OCI-LY3 (cell line): ENCODE measurements around the gene TVP23B.
"Not testable (repeated sequence)": the region's sequence is repeated elsewhere in the genome, so short reads cannot be mapped to it uniquely, and the experiment has no call there.

Experiments
- H2AFZ ChIP-seq: fragments of 200-600, 300-600 bp; shearing (Covaris generic); 2 replicates; pipeline ENCODE4 v1.6.0; 2014; ENCODE audit warnings: antibody characterized with exemption, low read depth, low read length
- H3K27ac ChIP-seq: fragments of 200-600, 300-600 bp; sonication (generic); 2 replicates; pipeline ENCODE4 v1.5.1; 2014; ENCODE audit warnings: mild to moderate bottlenecking, low read length, moderate library complexity, mixed read lengths
- H3K27me3 ChIP-seq: fragments of 200-600, 300-600 bp; sonication (generic); 2 replicates; pipeline ENCODE4 v1.6.1; 2014; ENCODE audit warnings: low read depth, low read length, mixed read lengths
- H3K36me3 ChIP-seq: fragments of 200-600, 300-600 bp; sonication (generic); replicated peaks from 2 replicates; pipeline ENCODE3; 2014; ENCODE audit warnings: low read depth, low read length, mixed read lengths
- H3K4me1 ChIP-seq: fragments of 300-600, 200-600 bp; sonication (generic); 2 replicates; pipeline ENCODE4 v1.6.1; 2014; ENCODE audit warnings: low read length, mixed read lengths
- H3K4me2 ChIP-seq: fragments of 200-600, 300-600 bp; sonication (generic); 2 replicates; pipeline ENCODE4 v1.6.1; 2014; ENCODE audit warnings: low read length, mixed read lengths
- H3K4me3 ChIP-seq: fragments of 300-600, 200-600 bp; sonication (generic); 2 replicates; pipeline ENCODE4 v1.5.1; 2014; ENCODE audit warnings: antibody characterized with exemption, mild to moderate bottlenecking, low read length, moderate library complexity
- H3K79me2 ChIP-seq: fragments of 300-600, 200-600 bp; shearing (Covaris generic); 2 replicates; pipeline ENCODE4 v1.6.1; 2014; ENCODE audit warnings: mild to moderate bottlenecking, low read length, mixed read lengths
- H3K9ac ChIP-seq: fragments of 300-600, 200-600 bp; shearing (Covaris generic); 2 replicates; pipeline ENCODE4 v1.6.0; 2014; ENCODE audit warnings: mild to moderate bottlenecking, low read length, moderate library complexity
- H3K9me3 ChIP-seq: fragments of 200-600, 300-600 bp; shearing (Covaris generic); 2 replicates; pipeline ENCODE4 v1.6.1; 2014; ENCODE audit warnings: low read length, mixed read lengths; ENCODE audit not compliant: insufficient read depth
- H4K20me1 ChIP-seq: fragments of 200-600, 300-600 bp; sonication (generic); 2 replicates; pipeline ENCODE4 v1.6.1; 2016; ENCODE audit warnings: low read length, mixed read lengths; ENCODE audit not compliant: insufficient read depth

TVP23B gene

GRCh38 chr17:18750242-18750641, 30.7 kb upstream of the TVP23B start:
- H3K4me1 ChIP-seq, H3K9ac ChIP-seq, H3K9me3 ChIP-seq, H3K27me3 ChIP-seq, H3K27ac ChIP-seq, H3K79me2 ChIP-seq, H3K36me3 ChIP-seq, H4K20me1 ChIP-seq, H3K4me3 ChIP-seq, H2AFZ ChIP-seq: not testable (repeated sequence)
- 0 out of 2 replicates have a peak overlapping the region, but pooled peaks have one; percentile 22 for H3K4me2 ChIP-seq

- not testable (repeated sequence) for H3K27me3 ChIP-seq, H3K36me3 ChIP-seq, H2AFZ ChIP-seq, H3K27ac ChIP-seq, H3K4me3 ChIP-seq, H3K9ac ChIP-seq, H3K79me2 ChIP-seq, H3K4me1 ChIP-seq, H3K9me3 ChIP-seq, H4K20me1 ChIP-seq, H3K4me2 ChIP-seq
These were observed 27.1 kb upstream of the TVP23B start for GRCh38 chr17:18753829-18754409.

- H3K4me1 ChIP-seq, H3K9me3 ChIP-seq, H2AFZ ChIP-seq, H3K79me2 ChIP-seq, H3K4me2 ChIP-seq, H3K9ac ChIP-seq, H3K27ac ChIP-seq, H3K4me3 ChIP-seq, H3K36me3 ChIP-seq, H3K27me3 ChIP-seq, H4K20me1 ChIP-seq: not testable (repeated sequence)
These were observed 25.0 kb upstream of the TVP23B start for GRCh38 chr17:18755969-18756368.

GRCh38 chr17:18757368-18758044, 23.5 kb upstream of the TVP23B start:
- H3K27ac ChIP-seq, H3K79me2 ChIP-seq, H3K27me3 ChIP-seq, H2AFZ ChIP-seq, H3K4me2 ChIP-seq, H3K36me3 ChIP-seq, H3K9ac ChIP-seq, H3K4me3 ChIP-seq, H3K4me1 ChIP-seq, H3K9me3 ChIP-seq, H4K20me1 ChIP-seq: not testable (repeated sequence)

- not testable (repeated sequence) for H3K27me3 ChIP-seq, H3K9ac ChIP-seq, H3K4me1 ChIP-seq, H2AFZ ChIP-seq, H3K27ac ChIP-seq, H3K79me2 ChIP-seq, H3K36me3 ChIP-seq, H3K4me2 ChIP-seq, H3K9me3 ChIP-seq, H4K20me1 ChIP-seq, H3K4me3 ChIP-seq
These were observed 22.6 kb upstream of the TVP23B start for GRCh38 chr17:18758344-18758743.

- not testable (repeated sequence) for H3K36me3 ChIP-seq, H3K4me3 ChIP-seq, H3K79me2 ChIP-seq, H3K9ac ChIP-seq, H4K20me1 ChIP-seq, H3K4me2 ChIP-seq, H2AFZ ChIP-seq, H3K27ac ChIP-seq, H3K4me1 ChIP-seq, H3K27me3 ChIP-seq, H3K9me3 ChIP-seq
These were observed 20.8 kb upstream of the TVP23B start for GRCh38 chr17:18760221-18760620.

GRCh38 chr17:18770572-18770971, 10.4 kb upstream of the TVP23B start:
- H3K36me3 ChIP-seq, H3K4me1 ChIP-seq, H3K79me2 ChIP-seq, H3K9me3 ChIP-seq, H3K4me3 ChIP-seq, H3K27ac ChIP-seq, H3K27me3 ChIP-seq, H2AFZ ChIP-seq, H3K4me2 ChIP-seq, H4K20me1 ChIP-seq, H3K9ac ChIP-seq: not testable (repeated sequence)

GRCh38 chr17:18771066-18771465, 9.9 kb upstream of the TVP23B start:
- H3K36me3 ChIP-seq: not testable (repeated sequence)

More at GRCh38 chr17:18771066-18771465, 9.9 kb upstream of the TVP23B start:
- not testable (repeated sequence) for H3K9ac ChIP-seq, H4K20me1 ChIP-seq, H3K4me2 ChIP-seq, H2AFZ ChIP-seq, H3K79me2 ChIP-seq, H3K9me3 ChIP-seq, H3K27me3 ChIP-seq, H3K4me3 ChIP-seq, H3K27ac ChIP-seq, H3K4me1 ChIP-seq
